GM19238 (cell line): ENCODE data around the gene MACROH2A2.
"Not testable (repeated sequence)": the region's sequence is repeated elsewhere in the genome, so short reads cannot be mapped to it uniquely, and the experiment has no call there.

Source experiments
- DNase-seq: peaks from one replicate; pipeline ENCODE4 v3.0.0; 2011; ENCODE audit warnings: low spot score; ENCODE audit not compliant: insufficient read length

Gene MACROH2A2

DNA sequence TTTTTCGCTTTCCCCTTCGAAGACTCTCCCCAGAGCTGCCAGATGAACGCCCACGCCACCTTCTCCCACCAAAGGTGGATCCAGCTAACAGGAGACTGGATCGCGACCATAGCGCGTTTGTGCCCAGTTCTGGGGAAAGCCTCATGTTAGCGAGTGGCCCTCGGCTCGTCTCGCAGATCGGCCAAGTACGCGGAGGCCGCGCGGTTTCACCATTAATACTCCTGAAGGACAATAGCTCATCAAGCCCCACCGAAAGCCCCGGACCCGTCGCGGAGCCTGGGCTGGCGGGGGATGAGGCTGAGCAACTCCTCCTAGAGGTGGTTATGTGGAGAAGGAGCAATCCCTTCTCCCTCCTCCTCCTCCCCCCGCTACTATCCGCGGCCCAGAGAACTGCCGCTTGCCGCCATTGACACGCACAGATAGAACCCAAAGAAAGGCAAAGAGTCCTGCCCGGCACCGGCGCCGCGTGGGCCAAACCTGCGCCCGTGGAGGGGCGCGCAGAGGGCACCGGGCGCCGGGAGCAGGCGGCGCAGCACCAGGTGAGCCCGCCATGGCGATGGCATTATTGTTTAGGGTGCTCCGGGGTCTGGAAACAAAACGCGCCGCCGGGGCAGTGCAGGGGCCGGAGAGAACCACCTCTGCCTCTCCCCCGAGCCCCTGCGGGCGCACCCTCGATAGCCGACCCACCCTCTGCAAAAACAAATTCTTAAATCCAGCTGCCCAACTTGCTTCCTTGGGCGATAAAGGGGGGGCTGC, at the start of gene MACROH2A2:
Gene MACROH2A2, plus strand, starts transcription at position 385 of the 756 bp plus-strand sequence. CDS start 22,813 bp downstream, outside the sequence.
- DNase-seq: no peak

DNA sequence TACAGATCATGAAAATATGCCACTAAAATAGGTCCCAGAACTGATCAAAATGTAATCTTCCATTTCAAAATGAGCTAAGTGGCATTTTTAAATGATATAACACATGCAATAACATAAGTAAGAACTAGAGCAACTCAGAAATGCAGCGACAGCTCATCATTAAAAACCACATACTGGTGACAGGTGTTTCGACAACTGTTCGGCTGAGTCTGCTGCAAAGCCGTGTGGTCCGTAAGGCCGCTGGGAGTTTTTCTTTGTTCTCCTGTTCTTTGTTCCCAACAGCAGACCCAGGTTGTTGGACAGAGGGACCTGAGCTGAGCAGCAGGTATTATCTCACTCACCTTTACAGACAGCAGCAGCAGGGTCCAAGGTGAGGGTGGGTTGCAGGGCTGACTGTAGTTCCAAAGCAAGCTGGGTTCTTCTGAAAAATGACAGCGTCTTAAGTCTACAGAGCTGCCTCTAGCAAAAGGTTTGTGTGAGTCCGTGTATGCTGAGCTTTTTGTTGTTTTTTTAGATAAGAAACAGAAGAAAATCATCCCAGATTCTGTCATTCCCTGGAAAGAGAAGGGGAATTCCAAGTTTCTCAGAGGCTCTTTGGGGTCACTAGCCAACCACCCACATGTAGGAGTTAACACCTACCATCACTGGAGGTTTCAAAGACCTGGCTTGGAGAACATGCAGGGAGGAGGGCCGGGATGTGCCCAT, 45.4 kb upstream of the MACROH2A2 start:
- no peak for DNase-seq

DNA sequence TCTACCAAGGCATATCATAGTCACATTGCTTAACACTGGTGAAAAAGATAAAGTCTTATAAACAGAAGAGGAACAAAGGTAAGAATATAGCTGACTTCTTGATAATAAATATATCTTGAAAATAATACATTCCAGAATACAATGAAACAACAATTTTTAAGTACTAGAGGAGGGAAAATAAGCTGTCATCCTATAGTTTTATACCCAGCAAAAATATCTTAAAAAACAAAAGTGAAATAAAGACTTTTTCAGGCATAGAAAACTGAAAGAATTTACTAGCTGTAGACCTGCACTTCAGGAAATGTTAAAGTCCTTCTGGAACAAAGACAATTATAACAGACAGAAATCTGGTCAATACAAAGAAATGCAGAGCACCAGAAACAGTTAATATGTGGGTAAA, 21.4 kb upstream of the MACROH2A2 start:
- no peak for DNase-seq

- no peak for DNase-seq
These were observed 19.9 kb upstream of the MACROH2A2 start for GRCh38 chr10:70032667-70033289.

GRCh38 chr10:70034232-70034631, 18.4 kb upstream of the MACROH2A2 start:
- DNase-seq: no peak

DNA sequence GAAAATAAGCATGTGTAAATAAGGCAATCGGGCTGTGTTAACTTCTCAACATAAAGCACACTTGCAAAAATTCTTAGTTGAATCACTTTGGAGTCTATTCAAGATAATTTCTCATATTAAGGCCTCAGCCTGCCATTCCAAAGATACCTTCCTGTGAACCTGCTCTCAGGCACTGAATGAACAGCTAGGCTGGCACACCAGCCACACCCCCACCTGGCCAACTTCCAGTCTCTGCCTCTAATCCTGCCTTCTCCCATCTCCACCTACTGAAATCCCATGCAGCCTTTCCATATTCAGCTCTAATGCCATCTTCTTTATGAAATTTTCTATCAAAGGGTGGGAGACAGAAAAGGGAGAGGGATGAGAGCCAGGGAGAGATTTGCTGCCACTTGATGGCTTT, 17.1 kb upstream of the MACROH2A2 start:
- DNase-seq: no peak

DNA sequence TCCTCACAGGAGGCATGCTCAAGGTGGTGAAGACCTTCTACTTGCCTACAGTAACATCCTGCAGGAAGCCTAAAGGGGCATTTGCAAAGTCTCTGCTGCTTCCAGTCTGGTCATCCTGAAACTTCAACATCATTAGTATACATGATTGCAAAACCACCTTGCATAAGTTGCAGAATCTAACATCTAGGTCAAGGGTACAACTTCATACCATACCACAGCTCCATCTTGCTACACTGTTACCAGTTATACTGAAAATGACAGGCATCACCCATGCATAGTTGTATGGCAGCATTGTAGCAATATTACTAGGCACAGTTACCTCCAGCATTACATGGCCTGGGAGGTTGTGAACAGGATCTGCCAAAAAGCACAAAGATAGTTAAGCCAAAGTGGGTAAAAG, 13.7 kb upstream of the MACROH2A2 start:
- no peak for DNase-seq

DNA sequence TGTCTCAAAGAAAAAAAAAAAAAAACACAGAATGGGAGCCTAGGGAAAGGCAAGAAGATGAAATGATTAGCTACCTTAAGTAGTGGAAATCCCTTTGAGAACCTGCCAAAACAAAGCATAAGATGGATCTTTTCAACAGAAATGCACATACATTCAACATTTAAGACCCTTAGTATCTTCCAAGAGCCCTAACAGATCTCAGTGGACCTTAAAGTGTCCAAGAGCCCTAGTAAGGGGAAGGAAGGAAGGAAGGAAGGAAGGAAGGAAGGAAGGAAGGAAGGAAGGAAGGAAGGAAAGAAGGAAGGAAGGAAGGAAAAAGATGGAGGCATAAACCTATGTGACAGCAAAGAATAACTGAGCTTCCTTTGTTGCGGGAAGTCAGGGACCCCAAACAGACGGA, 11.6 kb upstream of the MACROH2A2 start:
- no peak for DNase-seq

DNA sequence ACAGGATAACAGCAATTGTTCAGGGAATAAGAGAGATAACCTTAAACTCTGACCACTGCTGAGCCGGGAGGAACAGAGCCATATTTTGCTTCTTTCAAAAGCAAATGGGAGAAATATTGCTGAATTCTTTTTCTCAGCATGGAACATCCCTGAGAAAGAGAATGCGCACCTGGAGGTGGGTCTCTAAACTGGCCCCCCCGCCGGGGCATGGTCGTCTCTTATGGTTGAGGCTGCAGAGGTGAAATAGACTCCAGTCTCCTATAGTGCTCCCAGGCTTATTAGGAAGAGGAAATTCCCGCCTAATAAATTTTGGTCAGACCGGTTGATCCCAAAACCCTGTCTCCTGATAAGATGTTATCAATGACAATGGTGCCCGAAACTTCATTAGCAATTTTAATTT, 10.9 kb upstream of the MACROH2A2 start:
- not testable (repeated sequence) for DNase-seq

GRCh38 chr10:70047066-70047465, 5.6 kb upstream of the MACROH2A2 start:
- not testable (repeated sequence) for DNase-seq

GRCh38 chr10:70048030-70048723, 4.5 kb upstream of the MACROH2A2 start:
- DNase-seq: no peak

DNA sequence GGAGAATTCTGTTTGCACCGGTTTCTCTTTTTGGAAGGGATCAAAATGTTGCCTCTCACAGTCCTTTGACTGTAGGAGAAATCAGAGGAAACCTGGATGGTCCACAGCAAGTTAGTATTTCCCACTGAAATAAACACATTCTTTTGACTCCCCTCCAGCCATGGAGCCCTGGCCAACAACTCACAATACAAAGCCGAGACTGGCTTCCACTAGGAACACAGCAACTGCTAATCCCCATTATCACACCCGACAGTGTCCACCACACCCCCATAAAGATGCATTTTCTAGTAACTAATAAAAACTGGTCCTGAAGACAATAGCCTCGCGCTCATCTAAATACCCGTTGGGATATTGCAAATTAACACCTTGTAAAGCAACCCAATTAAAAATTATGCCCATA, 798 bp upstream of the MACROH2A2 start:
- no peak for DNase-seq

GRCh38 chr10:70053218-70053840, 683 bp downstream of the MACROH2A2 start:
- DNase-seq: no peak

GRCh38 chr10:70053841-70054288, 1.2 kb downstream of the MACROH2A2 start:
- no peak for DNase-seq

DNA sequence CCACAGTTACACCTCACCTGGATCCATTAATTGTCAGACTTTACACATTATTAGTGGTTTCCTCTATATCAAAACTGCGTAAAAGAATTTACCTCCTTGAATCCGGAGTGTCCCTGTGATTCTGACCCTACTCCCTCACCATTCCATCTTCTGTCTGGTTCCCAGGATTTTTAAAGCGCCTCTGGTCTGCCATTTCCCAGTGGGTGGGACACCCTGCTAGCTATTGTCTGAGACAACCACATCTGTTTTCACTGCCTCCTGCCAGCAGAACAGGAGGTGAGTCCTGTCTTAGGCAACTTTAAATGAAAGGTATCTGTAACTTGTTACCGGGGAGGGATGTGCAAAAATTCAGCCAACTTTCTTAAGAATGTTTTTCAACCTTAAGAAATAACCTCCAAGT, 2.3 kb downstream of the MACROH2A2 start:
- no peak for DNase-seq

DNA sequence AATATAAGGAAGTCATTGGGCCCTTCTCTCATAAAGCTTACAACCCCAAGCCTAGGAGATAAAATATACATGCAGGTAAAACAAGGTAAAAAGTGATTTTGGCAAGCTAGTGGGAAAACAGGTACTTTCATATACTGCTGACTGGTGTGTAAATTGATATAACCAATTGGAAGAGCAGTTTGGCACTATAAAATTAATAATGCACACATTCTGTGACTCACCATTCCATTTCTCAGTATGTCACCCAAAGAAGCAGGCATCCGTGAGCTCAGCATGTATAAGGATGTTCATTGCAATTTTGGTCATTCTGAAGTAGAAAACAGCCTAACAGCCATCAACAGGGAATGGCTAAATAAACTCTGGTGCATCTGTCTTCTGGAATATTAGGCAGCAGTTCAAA, 2.9 kb downstream of the MACROH2A2 start:
- no peak for DNase-seq

GRCh38 chr10:70057306-70057705, 4.7 kb downstream of the MACROH2A2 start:
- DNase-seq: no peak

DNA sequence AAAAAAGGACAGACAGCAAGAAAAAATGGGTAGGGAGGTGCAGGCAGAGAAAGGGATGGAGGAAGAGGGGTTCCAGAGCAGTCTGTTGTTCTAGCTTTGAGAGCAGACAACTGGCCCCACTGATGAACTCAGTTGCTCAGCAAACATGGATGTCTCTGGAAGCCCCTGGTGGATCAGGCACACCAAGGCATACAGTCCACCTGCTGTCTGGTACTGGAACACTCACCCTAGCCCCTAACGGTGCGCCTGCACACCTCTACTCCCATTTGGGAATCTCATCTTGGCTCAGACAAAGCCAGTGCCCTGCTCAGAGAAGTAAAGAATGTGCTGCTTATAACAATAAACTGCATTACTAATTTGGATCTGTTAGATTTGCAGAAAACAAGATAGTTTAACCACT, 7.7 kb downstream of the MACROH2A2 start:
- DNase-seq: no peak

- DNase-seq: no peak
These were observed 10.9 kb downstream of the MACROH2A2 start for GRCh38 chr10:70063418-70064098.

DNA sequence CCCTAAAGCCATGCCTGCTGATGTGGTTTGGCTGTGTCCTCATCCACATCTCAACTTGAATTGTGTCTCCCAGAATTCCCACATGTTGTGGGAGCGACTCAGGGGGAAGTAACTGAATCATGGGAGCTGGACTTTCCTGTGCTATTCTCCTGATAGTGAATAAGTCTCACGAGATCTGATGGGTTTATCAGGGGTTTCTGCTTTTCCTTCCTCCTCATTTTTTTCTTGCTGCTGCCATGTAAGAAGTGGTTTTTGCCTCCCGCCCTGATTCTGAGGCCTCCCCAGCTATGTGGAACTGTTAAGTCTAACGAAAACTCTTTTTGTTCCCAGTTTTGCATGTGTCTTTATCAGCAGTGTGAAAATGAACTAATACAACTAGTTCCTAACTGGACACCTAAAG, 11.8 kb downstream of the MACROH2A2 start:
- no peak for DNase-seq

DNA sequence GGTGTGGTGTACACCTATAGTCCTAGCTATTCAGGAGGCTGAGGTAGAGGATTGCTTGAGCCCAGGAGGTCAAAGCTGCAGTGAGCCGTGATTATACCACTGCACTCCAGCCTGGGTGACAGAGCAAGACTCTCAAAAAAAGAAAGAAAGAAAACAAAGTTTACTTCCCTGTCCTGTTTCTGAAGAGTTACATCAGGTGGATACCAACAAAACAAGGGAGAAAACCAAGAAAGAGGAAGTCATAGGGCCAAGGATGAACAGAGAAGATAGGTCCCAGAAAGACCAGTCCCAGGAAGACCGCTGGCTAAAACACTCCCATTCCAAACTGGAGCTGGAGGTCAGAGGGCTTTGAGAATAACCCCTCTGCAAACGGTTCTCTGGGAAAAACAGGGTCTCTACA, 13.5 kb downstream of the MACROH2A2 start:
- no peak for DNase-seq
